Liver (tissue), 9 donors: Measurements from ENCODE around the gene MAPKAP1. TPM values are rescaled to one million over a fixed set of nuclear protein-coding genes. Genes with fewer than 3 reads are reported as not detected.

Experiments used
- DNase-seq: peaks from one replicate; pipeline ENCODE4 v3.0.0-alpha.2; 2017; ENCODE audit warnings: low spot score
- H3K27ac ChIP-seq, 2 donors: one replicate each; pipeline ENCODE4 v1.7.0; 2013; ENCODE audit warnings: inconsistent platforms in 2 of 2, low read length in 2 of 2, control low read depth in 1 of 2, low read depth in 1 of 2, mild to moderate bottlenecking in 1 of 2
- H3K27me3 ChIP-seq, 4 donors: one replicate each; pipeline versions ENCODE4 v1.6.1 to v1.7.0; 2013; ENCODE audit warnings: low read length in 3 of 4, inconsistent platforms in 1 of 4, mild to moderate bottlenecking in 1 of 4, moderate library complexity in 1 of 4; ENCODE audit not compliant: control insufficient read depth in 4 of 4, insufficient read depth in 4 of 4
- H3K36me3 ChIP-seq, 4 donors: one replicate each; pipeline versions ENCODE4 v1.6.1 to v1.7.0; 2013; ENCODE audit warnings: low read length in 3 of 4, mild to moderate bottlenecking in 3 of 4, low read depth in 1 of 4, moderate library complexity in 1 of 4; ENCODE audit not compliant: control insufficient read depth in 4 of 4, insufficient read depth in 3 of 4
- H3K4me1 ChIP-seq, 4 donors: one replicate each; pipeline versions ENCODE4 v1.6.1 to v1.7.0; 2013; ENCODE audit warnings: low read length in 3 of 4, mild to moderate bottlenecking in 3 of 4, moderate library complexity in 1 of 4; ENCODE audit not compliant: control insufficient read depth in 4 of 4, insufficient read depth in 4 of 4
- H3K4me3 ChIP-seq, 3 donors: one replicate each; pipeline versions ENCODE4 v1.6.1 to v1.7.0; 2013; ENCODE audit warnings: low read length in 3 of 3, control low read depth in 1 of 3, low read depth in 1 of 3, mild to moderate bottlenecking in 1 of 3
- H3K9ac ChIP-seq, 2 donors: one replicate each; pipeline ENCODE4 v1.7.0; 2013; ENCODE audit warnings: low read length in 2 of 2, mild to moderate bottlenecking in 2 of 2, moderate library complexity in 2 of 2, control low read depth in 1 of 2, low read depth in 1 of 2
- H3K9me3 ChIP-seq, 4 donors: one replicate each; pipeline versions ENCODE4 v1.6.1 to v1.7.0; 2013; ENCODE audit warnings: low read length in 3 of 4; ENCODE audit not compliant: control insufficient read depth in 4 of 4
- CTCF ChIP-seq: fragments of 150-350 bp; IDR thresholded peaks from 2 replicates; pipeline ENCODE4 v1.5.1; 2017; ENCODE audit warnings: improper control_type of control experiment, low read depth, low read length; ENCODE audit not compliant: missing input control
- EGR1 ChIP-seq, 2 donors: IDR thresholded peaks; 2 replicates each; pipeline ENCODE4 v1.6.1; 2016 to 2018; ENCODE audit warnings: antibody characterized with exemption in 2 of 2, low read depth in 2 of 2
- FOXA1 ChIP-seq: IDR thresholded peaks from 2 replicates; pipeline ENCODE4 v1.6.1; 2016; ENCODE audit warnings: antibody characterized with exemption
- FOXA2 ChIP-seq: IDR thresholded peaks from 2 replicates; pipeline ENCODE4 v1.6.1; 2016; ENCODE audit warnings: antibody characterized with exemption
- GABPA ChIP-seq, 2 donors: IDR thresholded peaks in 1 of 2; conservative IDR thresholded peaks in 1 of 2; 2 replicates each; pipeline ENCODE4 v1.6.1; 2016; ENCODE audit warnings: antibody characterized with exemption in 2 of 2, mild to moderate bottlenecking in 1 of 2, moderate library complexity in 1 of 2
- HNF4A ChIP-seq, 2 donors: conservative IDR thresholded peaks; 2 replicates each; pipeline ENCODE4 v1.6.1; 2016; ENCODE audit warnings: antibody characterized with exemption in 2 of 2, mild to moderate bottlenecking in 2 of 2
- HNF4G ChIP-seq: IDR thresholded peaks from 2 replicates; pipeline ENCODE4 v1.6.1; 2016; ENCODE audit warnings: antibody characterized with exemption
- JUND ChIP-seq, 2 donors: IDR thresholded peaks; 2 replicates each; pipeline ENCODE4 v1.6.1; 2016; ENCODE audit warnings: antibody characterized with exemption in 2 of 2
- NR2F2 ChIP-seq: IDR thresholded peaks from 2 replicates; pipeline ENCODE4 v1.6.1; 2016; ENCODE audit warnings: antibody characterized with exemption
- RAD21 ChIP-seq, 2 donors: IDR thresholded peaks; 2 replicates each; pipeline ENCODE4 v1.6.1; 2016; ENCODE audit warnings: antibody characterized with exemption in 2 of 2, mild to moderate bottlenecking in 2 of 2
- RXRA ChIP-seq, 2 donors: IDR thresholded peaks; 2 replicates each; pipeline ENCODE4 v1.6.1; 2017 to 2018; ENCODE audit warnings: antibody characterized with exemption in 2 of 2, mild to moderate bottlenecking in 1 of 2
- SP1 ChIP-seq: IDR thresholded peaks from 2 replicates; pipeline ENCODE4 v1.6.1; 2018; ENCODE audit warnings: antibody characterized with exemption, mild to moderate bottlenecking
- TAF1 ChIP-seq: conservative IDR thresholded peaks from 2 replicates; pipeline ENCODE4 v1.6.1; 2016; ENCODE audit warnings: antibody characterized with exemption, mild to moderate bottlenecking
- YY1 ChIP-seq: IDR thresholded peaks from 2 replicates; pipeline ENCODE4 v1.6.1; 2016; ENCODE audit warnings: antibody characterized with exemption, mild to moderate bottlenecking
- ZBTB33 ChIP-seq: IDR thresholded peaks from 2 replicates; pipeline ENCODE4 v1.6.1; 2016; ENCODE audit warnings: antibody characterized with exemption
- WGBS: extraction: QIAGEN DNeasy Blood & Tissue Kit; methylation state at CpG from one replicate; pipeline ENCODE4 v1.1.7; 2013; 5-methylcytosine and 5-hydroxymethylcytosine counted together
- polyA plus RNA-seq, 2 donors: library from polyadenylated mRNA; stranded (reverse) in 1 of 2; unstranded in 1 of 2; fragments of 200-250 nt in 1 of 2; fragments of >200 nt in 1 of 2; fragmentation: Nextera tagmentation in 1 of 2; extraction: Ambion mirVana in 1 of 2; gene quantifications; one replicate each; pipeline versions ENCODE4 v1.2.1 to v1.2.3, GENCODE V29; 2013 to 2015
- total RNA-seq, 2 donors: library from RNA; depleted of rRNA; stranded (reverse); fragments of >200 nt; gene quantifications; one replicate each; pipeline ENCODE4 v1.2.3, GENCODE V29; 2014
- TF ChIP-seq, protein P1 (sequence below): IDR thresholded peaks from 2 replicates; pipeline ENCODE4 v1.6.1; 2016; ENCODE audit warnings: antibody characterized with exemption
- TF ChIP-seq, protein P2 (sequence below): IDR thresholded peaks from 2 replicates; pipeline ENCODE4 v1.6.1; 2016; ENCODE audit warnings: antibody characterized with exemption, mild to moderate bottlenecking
- TF ChIP-seq, protein P3 (sequence below): IDR thresholded peaks from 2 replicates; pipeline ENCODE4 v1.6.1; 2016; ENCODE audit warnings: antibody characterized with exemption
- donor health status: healthy.
- donor health status: healthy.
- donor health status: healthy.
- donor health status: healthy.
- donor health status: healthy.

MAPKAP1 gene
- total and polyA plus RNA-seq, 4 donors: 23.6 to 55.9 (median 32.7) TPM

- Histone ChIP-seq H3K4me3 (no peak overlapping the region), H3K9me3 (no peaks in the 10 kb centered on the region), H3K27ac (peak overlapping the region in 1 of 2 donors; percentile 54), H3K27me3 (no peaks in the 10 kb centered on the region), H3K9ac (peak overlapping the region in 1 of 2 donors; percentile 13), H3K36me3 (peaks cover 0 to 2% (median 0%) of the 10 kb centered on the region in 4 donors), H3K4me1 (peaks cover 0 to 4% (median 0%) of the 10 kb centered on the region in 4 donors)
- no peak for DNase-seq
- WGBS: 50% methylated on average over 3 of the region's 3 CpGs
- no peak for TF ChIP-seq NR2F2
- TF ChIP-seq TAF1: no peak
- no peak for TF ChIP-seq YY1
- TF ChIP-seq RAD21 (IDR thresholded peaks at IDR 0.05): no peak
- TF ChIP-seq JUND (IDR thresholded peaks at IDR 0.05): no peak
- TF ChIP-seq FOXA2: no peak
- no peak for TF ChIP-seq ZBTB33
- TF ChIP-seq GABPA (IDR thresholded peaks at IDR 0.05 in 1 of 2, conservative IDR thresholded peaks at IDR 0.05 in 1 of 2): no peak
- TF ChIP-seq HNF4A (conservative IDR thresholded peaks at IDR 0.05): no peak
- TF ChIP-seq, protein P1, sequence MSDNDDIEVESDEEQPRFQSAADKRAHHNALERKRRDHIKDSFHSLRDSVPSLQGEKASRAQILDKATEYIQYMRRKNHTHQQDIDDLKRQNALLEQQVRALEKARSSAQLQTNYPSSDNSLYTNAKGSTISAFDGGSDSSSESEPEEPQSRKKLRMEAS: no peak
- TF ChIP-seq, protein P2, sequence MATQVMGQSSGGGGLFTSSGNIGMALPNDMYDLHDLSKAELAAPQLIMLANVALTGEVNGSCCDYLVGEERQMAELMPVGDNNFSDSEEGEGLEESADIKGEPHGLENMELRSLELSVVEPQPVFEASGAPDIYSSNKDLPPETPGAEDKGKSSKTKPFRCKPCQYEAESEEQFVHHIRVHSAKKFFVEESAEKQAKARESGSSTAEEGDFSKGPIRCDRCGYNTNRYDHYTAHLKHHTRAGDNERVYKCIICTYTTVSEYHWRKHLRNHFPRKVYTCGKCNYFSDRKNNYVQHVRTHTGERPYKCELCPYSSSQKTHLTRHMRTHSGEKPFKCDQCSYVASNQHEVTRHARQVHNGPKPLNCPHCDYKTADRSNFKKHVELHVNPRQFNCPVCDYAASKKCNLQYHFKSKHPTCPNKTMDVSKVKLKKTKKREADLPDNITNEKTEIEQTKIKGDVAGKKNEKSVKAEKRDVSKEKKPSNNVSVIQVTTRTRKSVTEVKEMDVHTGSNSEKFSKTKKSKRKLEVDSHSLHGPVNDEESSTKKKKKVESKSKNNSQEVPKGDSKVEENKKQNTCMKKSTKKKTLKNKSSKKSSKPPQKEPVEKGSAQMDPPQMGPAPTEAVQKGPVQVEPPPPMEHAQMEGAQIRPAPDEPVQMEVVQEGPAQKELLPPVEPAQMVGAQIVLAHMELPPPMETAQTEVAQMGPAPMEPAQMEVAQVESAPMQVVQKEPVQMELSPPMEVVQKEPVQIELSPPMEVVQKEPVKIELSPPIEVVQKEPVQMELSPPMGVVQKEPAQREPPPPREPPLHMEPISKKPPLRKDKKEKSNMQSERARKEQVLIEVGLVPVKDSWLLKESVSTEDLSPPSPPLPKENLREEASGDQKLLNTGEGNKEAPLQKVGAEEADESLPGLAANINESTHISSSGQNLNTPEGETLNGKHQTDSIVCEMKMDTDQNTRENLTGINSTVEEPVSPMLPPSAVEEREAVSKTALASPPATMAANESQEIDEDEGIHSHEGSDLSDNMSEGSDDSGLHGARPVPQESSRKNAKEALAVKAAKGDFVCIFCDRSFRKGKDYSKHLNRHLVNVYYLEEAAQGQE: no peak
- no peak for TF ChIP-seq SP1
- no peak for TF ChIP-seq RXRA (IDR thresholded peaks at IDR 0.05)
- TF ChIP-seq FOXA1: no peak
Measured at GRCh38 chr9:125650271-125650737, 56.7 kb downstream of the MAPKAP1 start.

- no peaks in the 10 kb centered on the region for H3K27me3 ChIP-seq
- no peaks in the 10 kb centered on the region for H3K9me3 ChIP-seq
- peaks cover 0 to 4% (median 0%) of the 10 kb centered on the region in 4 donors for H3K4me1 ChIP-seq
- peaks cover 0 to 2% (median 0%) of the 10 kb centered on the region in 4 donors for H3K36me3 ChIP-seq
- peak overlapping the region; percentile 33 to 54 for H3K27ac ChIP-seq
- H3K9ac ChIP-seq: peak overlapping the region in 1 of 2 donors; percentile 22
- no peak overlapping the region for H3K4me3 ChIP-seq
- WGBS: 85% methylated on average over 4 of the region's 4 CpGs
- no peak for DNase-seq
- TF ChIP-seq, protein P3, sequence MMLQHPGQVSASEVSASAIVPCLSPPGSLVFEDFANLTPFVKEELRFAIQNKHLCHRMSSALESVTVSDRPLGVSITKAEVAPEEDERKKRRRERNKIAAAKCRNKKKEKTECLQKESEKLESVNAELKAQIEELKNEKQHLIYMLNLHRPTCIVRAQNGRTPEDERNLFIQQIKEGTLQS: no peak
- TF ChIP-seq HNF4A (conservative IDR thresholded peaks at IDR 0.05) (no peak), TAF1 (no peak), CTCF (no peak), GABPA (IDR thresholded peaks at IDR 0.05 in 1 of 2, conservative IDR thresholded peaks at IDR 0.05 in 1 of 2) (no peak), FOXA2 (no peak), FOXA1 (no peak), RAD21 (IDR thresholded peaks at IDR 0.05) (no peak), RXRA (IDR thresholded peaks at IDR 0.05) (no peak), ZBTB33 (no peak), HNF4G (no peak), YY1 (no peak), SP1 (no peak), JUND (IDR thresholded peaks at IDR 0.05) (no peak), EGR1 (IDR thresholded peaks at IDR 0.05; ENCODE audit: low read depth in 2 of 2) (no peak)
- TF ChIP-seq, protein P1: no peak
Measured at GRCh38 chr9:125649826-125650225, 57.2 kb downstream of the MAPKAP1 start.
